SH-SY5Y (cell line): ENCODE data around the gene GPX1.

Experiments
- GATA2 ChIP-seq: IDR thresholded peaks from 2 replicates; pipeline ENCODE4 v1.6.1; 2011; ENCODE audit warnings: mild to moderate bottlenecking, low read depth, low read length
- GATA3 ChIP-seq: IDR thresholded peaks from 2 replicates; pipeline ENCODE4 v1.6.1; 2011; ENCODE audit warnings: low read depth, mild to moderate bottlenecking, low read length, moderate library complexity

DNA sequence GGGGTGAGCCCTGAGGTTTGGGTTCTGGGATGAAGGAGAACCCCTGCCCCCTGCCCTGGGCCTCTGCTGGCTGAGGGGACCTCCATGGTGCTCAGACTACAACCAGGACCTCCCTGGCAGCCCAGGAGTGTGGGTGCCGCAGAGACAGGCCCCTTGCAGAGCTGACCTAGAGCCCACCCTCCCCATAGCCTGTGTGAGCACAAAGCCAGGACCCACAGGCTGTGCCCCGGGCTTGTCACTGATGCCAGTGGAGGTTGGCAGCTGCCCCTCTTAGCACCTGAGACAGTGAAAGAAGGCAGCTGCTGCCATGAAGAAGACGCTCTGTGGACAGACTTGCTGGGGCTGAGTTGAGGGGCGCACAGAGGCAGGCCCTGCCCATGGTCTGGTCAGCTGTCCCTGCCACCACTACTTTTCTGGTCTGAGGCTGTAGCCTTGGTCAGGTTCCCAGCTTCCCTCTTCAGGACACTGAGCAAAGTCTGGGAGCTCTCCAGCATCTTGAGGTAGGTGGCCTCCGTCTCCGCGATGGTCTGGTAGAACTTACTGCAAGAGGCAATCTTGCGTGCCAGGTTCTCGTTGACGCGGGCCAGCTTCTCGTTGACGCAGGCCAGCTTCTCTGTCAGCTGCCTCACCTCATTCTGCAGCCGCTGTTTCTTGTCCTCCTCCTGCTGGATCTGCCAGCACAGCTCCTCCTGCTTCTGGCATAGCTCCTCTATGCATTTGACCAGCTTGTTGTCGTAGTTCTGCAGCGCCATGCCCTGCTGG lies 41.3 kb downstream of the GPX1 start:
- no peak for TF ChIP-seq GATA2
- no peak for TF ChIP-seq GATA3
